Chondrocyte (in vitro differentiated cells): ENCODE results near the gene TRAPPC6A. TPM values are rescaled to one million over a fixed set of nuclear protein-coding genes. Genes with fewer than 3 reads are reported as not detected.

Source experiments
- DNase-seq: peaks from one replicate; pipeline ENCODE4 v3.0.0; 2021; ENCODE audit warnings: mixed read lengths, low spot score
- H3K27ac Mint-ChIP-seq: one replicate; pipeline ENCODE4 v1.8.0; 2021; ENCODE audit warnings: mild to moderate bottlenecking, moderate library complexity, mixed read lengths; ENCODE audit not compliant: unreplicated experiment
- H3K27me3 Mint-ChIP-seq: 2 replicates; pipeline ENCODE4 v1.8.0; 2021; ENCODE audit warnings: low read depth, mixed read lengths
- H3K36me3 Mint-ChIP-seq: 2 replicates; pipeline ENCODE4 v1.8.0; 2021; ENCODE audit warnings: low read depth, mixed read lengths
- H3K4me1 Mint-ChIP-seq: 2 replicates; pipeline ENCODE4 v1.8.0; 2021; ENCODE audit warnings: low read depth, mild to moderate bottlenecking, mixed read lengths
- H3K4me3 Mint-ChIP-seq: one replicate; pipeline ENCODE4 v1.8.0; 2021; ENCODE audit warnings: mild to moderate bottlenecking, moderate library complexity, mixed read lengths; ENCODE audit not compliant: unreplicated experiment
- H3K9me3 Mint-ChIP-seq: 2 replicates; pipeline ENCODE4 v1.8.0; 2021; ENCODE audit warnings: low read depth, mixed read lengths
- total RNA-seq: library from RNA; stranded (reverse); gene quantifications from 3 replicates; pipeline ENCODE4 v1.2.1, GENCODE V29; 2021
- TF ChIP-seq, protein P1 (sequence below): fragments of 200-600 bp; sonication (generic); IDR thresholded peaks from 2 replicates; pipeline ENCODE4 v1.5.0; 2021; ENCODE audit warnings: antibody characterized with exemption, mild to moderate bottlenecking, moderate library complexity

TRAPPC6A gene
- total RNA-seq, 1 donor from 2014 or later, result 12.7 TPM

DNA sequence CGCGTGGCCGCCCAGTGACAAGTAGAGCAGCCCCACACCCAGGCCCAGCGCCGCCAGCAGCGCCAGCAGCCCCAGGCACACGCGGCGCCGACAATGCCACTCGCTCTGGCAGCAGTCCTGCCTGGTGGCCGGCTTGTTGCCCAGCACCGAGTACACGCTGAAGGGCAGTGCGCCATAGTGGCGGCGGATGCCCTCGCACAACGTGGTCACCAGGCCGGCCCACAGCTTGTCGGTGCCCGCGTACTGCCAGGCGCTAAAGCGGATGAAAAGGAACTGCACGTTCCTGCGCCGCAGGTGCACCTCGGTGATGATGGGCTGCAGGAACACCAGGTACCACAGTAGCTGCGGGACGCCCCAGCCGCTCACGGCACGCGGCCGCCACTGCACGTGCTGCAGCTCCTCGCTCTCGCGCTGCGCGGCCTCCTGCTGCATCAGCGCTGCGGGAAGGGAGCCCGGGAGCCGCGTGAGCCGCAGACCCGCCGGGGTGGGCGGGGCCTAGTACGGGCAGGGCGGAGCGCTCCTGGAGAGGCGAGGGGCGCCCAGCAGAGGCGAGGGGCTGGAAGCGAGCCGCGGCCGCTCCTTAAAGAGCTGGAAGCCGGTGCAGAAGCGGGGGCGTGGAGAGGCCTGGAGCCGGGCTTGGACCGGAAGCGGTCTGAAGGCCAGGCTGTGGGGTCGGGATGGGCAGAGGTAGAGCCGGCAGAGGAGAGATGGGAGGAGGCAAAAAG is 24.5 kb downstream of the TRAPPC6A start:
- no peak overlapping the region for H3K27ac Mint-ChIP-seq
- peak overlapping the region; percentile 22 for H3K4me3 Mint-ChIP-seq
- TF ChIP-seq, protein P1, sequence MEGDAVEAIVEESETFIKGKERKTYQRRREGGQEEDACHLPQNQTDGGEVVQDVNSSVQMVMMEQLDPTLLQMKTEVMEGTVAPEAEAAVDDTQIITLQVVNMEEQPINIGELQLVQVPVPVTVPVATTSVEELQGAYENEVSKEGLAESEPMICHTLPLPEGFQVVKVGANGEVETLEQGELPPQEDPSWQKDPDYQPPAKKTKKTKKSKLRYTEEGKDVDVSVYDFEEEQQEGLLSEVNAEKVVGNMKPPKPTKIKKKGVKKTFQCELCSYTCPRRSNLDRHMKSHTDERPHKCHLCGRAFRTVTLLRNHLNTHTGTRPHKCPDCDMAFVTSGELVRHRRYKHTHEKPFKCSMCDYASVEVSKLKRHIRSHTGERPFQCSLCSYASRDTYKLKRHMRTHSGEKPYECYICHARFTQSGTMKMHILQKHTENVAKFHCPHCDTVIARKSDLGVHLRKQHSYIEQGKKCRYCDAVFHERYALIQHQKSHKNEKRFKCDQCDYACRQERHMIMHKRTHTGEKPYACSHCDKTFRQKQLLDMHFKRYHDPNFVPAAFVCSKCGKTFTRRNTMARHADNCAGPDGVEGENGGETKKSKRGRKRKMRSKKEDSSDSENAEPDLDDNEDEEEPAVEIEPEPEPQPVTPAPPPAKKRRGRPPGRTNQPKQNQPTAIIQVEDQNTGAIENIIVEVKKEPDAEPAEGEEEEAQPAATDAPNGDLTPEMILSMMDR, result no peak
- no peaks in the 10 kb centered on the region for H3K27me3 Mint-ChIP-seq
- H3K36me3 Mint-ChIP-seq, result peaks cover 5% of the 10 kb centered on the region
- H3K4me1 Mint-ChIP-seq, result peaks cover 15% of the 10 kb centered on the region
- DNase-seq, result no peak
- H3K9me3 Mint-ChIP-seq, result no peaks in the 10 kb centered on the region

DNA sequence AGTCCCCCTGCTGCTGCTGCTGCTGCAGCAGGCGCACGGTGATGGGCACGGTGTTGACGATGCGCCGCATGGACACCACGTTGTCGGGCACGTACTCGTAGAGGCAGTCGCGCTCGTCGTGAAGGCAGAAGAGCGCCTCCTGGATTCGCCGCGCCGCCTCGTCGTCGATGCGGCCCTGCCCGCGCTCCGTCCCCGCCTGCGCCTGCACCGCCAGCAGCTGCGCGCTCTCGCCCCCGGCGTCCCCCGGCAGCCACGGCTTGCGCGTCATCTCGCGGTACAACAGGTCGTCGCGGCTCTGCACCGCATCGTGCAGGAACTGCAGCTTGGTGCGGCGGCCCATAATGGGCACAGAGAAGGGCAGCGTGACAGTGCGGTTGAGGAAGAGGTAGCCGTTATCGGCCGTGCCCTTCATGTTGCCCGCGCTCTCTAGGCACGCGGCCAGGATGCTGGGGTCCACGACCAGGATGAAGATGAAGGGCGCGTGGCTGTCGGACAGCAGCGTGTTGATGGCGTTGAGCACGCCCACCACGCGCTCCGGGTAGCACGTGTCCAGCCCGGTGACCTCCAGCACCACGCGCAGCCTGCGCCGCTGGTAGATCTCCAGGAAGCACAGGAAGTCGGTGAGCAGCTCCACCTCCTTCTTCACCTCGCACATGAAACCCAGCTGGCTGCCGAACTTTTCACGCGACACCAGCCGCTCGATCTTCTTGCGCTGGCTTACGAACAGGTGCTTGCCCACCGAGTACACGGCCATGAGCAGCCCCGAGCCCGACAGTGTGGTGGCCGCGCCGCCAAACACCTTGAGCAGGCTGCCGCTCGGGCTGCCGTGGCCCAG is 25.3 kb downstream of the TRAPPC6A start:
- no peak for DNase-seq
- Mint-ChIP-seq H3K27me3 (no peaks in the 10 kb centered on the region), H3K4me1 (peaks cover 15% of the 10 kb centered on the region), H3K27ac (no peak overlapping the region), H3K4me3 (no peak overlapping the region), H3K9me3 (no peaks in the 10 kb centered on the region), H3K36me3 (peaks cover 5% of the 10 kb centered on the region)
- TF ChIP-seq, protein P1, result peak; percentile 40

DNA sequence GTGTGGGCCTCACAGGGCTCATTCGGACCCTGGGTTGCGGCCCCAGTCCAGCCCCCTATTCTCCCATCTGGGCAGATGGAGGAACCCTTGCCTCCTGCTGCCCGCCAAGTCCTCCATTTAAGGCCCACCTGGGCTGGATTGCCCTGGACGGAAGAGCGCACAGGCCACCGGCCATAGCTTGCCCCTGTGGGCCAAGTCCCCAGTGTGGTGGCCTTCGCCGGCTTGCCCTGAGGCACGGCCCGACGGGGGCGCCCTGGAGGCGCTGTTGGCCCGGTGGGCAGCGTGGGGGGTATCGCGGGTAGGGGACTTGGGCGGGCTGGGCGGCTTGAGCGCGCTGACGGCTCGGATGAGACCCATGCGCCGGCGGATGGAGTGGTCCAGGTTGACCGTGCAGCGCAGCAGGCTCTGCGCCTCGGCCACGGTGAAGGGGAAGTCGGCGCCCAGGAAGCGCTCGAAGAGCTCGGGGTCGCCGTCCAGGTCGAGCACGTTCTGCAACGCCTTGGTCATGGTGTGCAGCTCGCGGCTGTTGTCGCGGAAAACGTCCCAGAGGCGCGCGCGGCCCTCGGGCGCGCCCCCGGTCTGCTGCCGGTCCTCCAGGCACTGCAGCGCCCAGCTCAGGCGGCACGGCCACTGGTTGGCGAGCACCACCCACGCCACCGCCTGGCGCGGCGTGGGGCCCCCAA is 26.1 kb downstream of the TRAPPC6A start:
- TF ChIP-seq, protein P1, result no peak
- Mint-ChIP-seq H3K4me1 (peaks cover 15% of the 10 kb centered on the region), H3K4me3 (no peak overlapping the region), H3K27ac (no peak overlapping the region), H3K9me3 (no peaks in the 10 kb centered on the region), H3K27me3 (no peaks in the 10 kb centered on the region), H3K36me3 (peaks cover 5% of the 10 kb centered on the region)
- no peak for DNase-seq

DNA sequence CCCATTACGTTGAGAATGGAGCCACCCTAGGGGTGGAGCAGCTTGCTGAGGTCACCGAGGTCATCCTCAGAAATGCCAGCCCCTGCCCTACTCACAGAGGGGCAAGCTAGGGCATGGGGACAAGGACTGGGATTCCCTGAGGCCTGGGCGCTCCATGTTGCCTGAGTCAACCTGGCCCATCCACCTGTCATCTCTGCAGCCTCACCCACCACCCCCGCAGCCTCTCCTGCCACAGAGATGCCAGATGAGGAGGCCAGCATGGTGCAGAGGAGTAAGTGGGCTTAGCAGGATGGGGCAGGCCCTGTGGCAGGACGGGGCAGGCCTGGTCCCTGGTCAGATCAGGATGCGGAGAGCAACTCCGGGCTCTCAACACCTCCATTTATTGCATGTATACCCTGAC is 26.7 kb downstream of the TRAPPC6A start:
- Mint-ChIP-seq H3K27ac (no peak overlapping the region), H3K9me3 (no peaks in the 10 kb centered on the region)

More for the DNA sequence above, 26.7 kb downstream of the TRAPPC6A start:
- no peak for DNase-seq
- Mint-ChIP-seq H3K4me1 (peaks cover 15% of the 10 kb centered on the region), H3K36me3 (peaks cover 5% of the 10 kb centered on the region), H3K4me3 (no peak overlapping the region), H3K27me3 (no peaks in the 10 kb centered on the region)
- TF ChIP-seq, protein P1, result no peak
